ENCODE measurements around the gene ANKRD13D. TPM values are rescaled to one million over a fixed set of nuclear protein-coding genes. Genes with fewer than 3 reads are reported as not detected.

The ANKRD13D gene
- polyA plus RNA-seq, 1 experiment, result 14.4 TPM

DNA sequence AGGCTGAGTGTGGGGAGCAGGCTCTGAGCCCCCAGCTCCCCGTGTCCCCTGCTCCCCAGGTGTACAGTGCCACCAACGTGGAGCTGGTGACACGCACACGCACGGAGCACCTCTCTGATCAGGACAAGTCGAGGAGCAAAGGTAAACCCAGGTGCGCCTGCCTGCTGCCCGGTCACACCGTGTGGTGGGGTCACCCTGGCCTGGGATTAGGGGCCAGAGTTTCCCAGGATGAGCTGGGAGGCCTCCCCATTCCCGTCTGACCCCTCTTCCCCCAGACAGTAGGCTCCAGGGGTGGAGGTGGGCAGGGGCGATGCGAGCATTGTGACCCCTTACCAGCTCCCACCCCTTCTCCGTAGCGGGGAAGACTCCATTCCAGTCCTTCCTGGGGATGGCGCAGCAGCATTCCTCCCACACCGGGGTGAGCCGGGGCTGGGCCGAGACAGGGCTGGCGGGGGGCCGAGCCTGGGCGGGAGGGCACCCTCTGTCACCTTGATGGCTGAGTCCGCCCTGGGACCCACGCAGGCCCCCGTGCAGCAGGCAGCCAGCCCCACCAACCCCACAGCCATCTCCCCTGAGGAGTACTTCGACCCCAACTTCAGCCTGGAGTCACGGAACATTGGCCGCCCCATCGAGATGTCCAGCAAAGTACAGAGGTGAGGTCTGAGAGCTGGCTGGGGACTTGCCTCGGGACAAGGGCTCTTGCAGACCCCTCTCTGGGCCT is 10.5 kb downstream of the ANKRD13D start:
- H3K9me3 ChIP-seq (ENCODE audit: control insufficient read depth, insufficient read depth, low read length), result peaks cover 8% of the 10 kb centered on the region
- H3K27me3 ChIP-seq (ENCODE audit: control insufficient read depth, insufficient read depth, low read length), result no peaks in the 10 kb centered on the region
- H3K27ac ChIP-seq (ENCODE audit: low read depth, low read length), result no peak overlapping the region
- CTCF ChIA-PET, result interaction anchor here (1.0 kb wide), 1 partner anchor 11 kb away, joined by 3 read pairs; the partner anchor contains the start of gene ANKRD13D
- DNase-seq (ENCODE audit: low read depth, low spot score), result no peak
- POLR2A ChIA-PET, result no interaction called here
- TF ChIP-seq, protein P1, sequence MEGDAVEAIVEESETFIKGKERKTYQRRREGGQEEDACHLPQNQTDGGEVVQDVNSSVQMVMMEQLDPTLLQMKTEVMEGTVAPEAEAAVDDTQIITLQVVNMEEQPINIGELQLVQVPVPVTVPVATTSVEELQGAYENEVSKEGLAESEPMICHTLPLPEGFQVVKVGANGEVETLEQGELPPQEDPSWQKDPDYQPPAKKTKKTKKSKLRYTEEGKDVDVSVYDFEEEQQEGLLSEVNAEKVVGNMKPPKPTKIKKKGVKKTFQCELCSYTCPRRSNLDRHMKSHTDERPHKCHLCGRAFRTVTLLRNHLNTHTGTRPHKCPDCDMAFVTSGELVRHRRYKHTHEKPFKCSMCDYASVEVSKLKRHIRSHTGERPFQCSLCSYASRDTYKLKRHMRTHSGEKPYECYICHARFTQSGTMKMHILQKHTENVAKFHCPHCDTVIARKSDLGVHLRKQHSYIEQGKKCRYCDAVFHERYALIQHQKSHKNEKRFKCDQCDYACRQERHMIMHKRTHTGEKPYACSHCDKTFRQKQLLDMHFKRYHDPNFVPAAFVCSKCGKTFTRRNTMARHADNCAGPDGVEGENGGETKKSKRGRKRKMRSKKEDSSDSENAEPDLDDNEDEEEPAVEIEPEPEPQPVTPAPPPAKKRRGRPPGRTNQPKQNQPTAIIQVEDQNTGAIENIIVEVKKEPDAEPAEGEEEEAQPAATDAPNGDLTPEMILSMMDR (IDR thresholded peaks at IDR 0.05; ENCODE audit: low read depth, low read length), result no peak
- H3K4me3 ChIP-seq (ENCODE audit: low read depth, low read length), result no peak overlapping the region

DNA sequence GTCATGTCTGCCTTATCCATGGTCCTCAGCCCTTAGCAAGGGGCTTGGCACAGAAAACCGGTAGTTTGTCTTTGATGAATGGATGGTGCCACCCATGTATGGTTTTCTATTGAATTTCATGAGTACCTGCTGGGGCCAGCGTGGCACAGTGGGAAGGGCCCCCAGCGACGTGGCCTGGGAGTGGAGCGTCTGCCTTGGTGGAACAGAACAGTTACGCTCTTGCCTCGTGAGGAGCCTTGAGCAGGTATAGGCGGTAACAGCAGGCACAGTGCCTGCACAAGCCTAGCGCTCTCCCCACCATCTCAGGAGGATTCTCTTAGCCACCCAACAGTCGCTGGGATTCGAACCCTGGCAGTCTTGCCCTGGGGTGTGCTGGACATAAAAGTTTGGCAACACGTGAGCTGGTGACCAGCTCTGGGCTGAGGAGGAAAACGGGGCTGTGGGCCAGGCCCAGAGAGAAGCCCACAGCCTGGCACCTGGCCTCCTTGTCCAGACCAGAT is 11.2 kb downstream of the ANKRD13D start:
- TF ChIP-seq, protein P1 (IDR thresholded peaks at IDR 0.05; ENCODE audit: low read depth, low read length), result no peak
- H3K27ac ChIP-seq (ENCODE audit: low read depth, low read length), result no peak overlapping the region
- ChIA-PET CTCF (interaction anchor here (1.5 kb wide), 1 partner anchor 17 kb away, joined by 3 read pairs; no protein-coding TSS in a partner anchor), POLR2A (no interaction called here)
- H3K9me3 ChIP-seq (ENCODE audit: control insufficient read depth, insufficient read depth, low read length), result peaks cover 3% of the 10 kb centered on the region
- no peak for DNase-seq (ENCODE audit: low read depth, low spot score)
- H3K4me3 ChIP-seq (ENCODE audit: low read depth, low read length), result no peak overlapping the region
- no peaks in the 10 kb centered on the region for H3K27me3 ChIP-seq (ENCODE audit: control insufficient read depth, insufficient read depth, low read length)

GRCh38 chr11:67300756-67301312 is 11.7 kb downstream of the ANKRD13D start:
- ChIA-PET CTCF (interaction anchor here (1.5 kb wide), 1 partner anchor 17 kb away, joined by 3 read pairs; no protein-coding TSS in a partner anchor), POLR2A (no interaction called here)
- Histone ChIP-seq H3K27ac (ENCODE audit: low read depth, low read length) (no peak overlapping the region), H3K27me3 (ENCODE audit: control insufficient read depth, insufficient read depth, low read length) (no peaks in the 10 kb centered on the region), H3K4me3 (ENCODE audit: low read depth, low read length) (no peak overlapping the region), H3K9me3 (ENCODE audit: control insufficient read depth, insufficient read depth, low read length) (no peaks in the 10 kb centered on the region; the same call in 1 of the 2 replicates)
- no peak for DNase-seq (ENCODE audit: low read depth, low spot score)
- TF ChIP-seq, protein P1 (IDR thresholded peaks at IDR 0.05; ENCODE audit: low read depth, low read length), result no peak

DNA sequence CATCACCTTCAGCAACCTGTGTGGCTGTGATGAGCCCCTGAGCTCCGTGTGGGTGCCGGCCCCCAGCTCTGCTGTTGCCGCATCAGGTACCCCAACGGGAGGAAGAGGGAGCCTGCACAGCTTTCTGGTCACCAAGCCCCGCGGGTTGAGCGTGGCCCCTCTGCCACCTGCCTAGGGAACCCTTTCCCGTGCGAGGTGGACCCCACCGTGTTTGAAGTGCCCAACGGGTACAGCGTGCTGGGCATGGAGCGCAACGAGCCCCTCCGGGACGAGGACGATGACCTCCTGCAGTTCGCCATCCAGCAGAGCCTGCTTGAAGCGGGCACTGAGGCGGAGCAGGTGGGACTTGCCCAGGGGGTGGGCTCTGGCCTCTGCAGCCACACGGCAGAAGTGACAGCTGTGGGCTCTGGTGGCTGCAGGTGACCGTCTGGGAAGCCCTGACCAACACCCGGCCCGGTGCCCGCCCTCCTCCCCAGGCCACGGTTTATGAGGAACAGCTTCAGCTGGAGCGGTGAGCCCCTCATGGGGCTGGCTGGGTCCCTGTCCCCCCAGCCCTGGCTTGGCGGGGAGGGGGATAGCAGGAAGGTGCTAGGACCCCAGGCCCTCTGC is 12.3 kb downstream of the ANKRD13D start:
- CTCF ChIA-PET, result interaction anchor here (0.8 to 2.0 kb wide), 3 partner anchors 16 to 80 kb away, joined by 3 to 7 read pairs (median 3); no protein-coding TSS in a partner anchor
- H3K9me3 ChIP-seq (ENCODE audit: control insufficient read depth, insufficient read depth, low read length), result no peaks in the 10 kb centered on the region; the same call in 1 of the 2 replicates
- no peak overlapping the region for H3K4me3 ChIP-seq (ENCODE audit: low read depth, low read length)
- TF ChIP-seq, protein P1 (IDR thresholded peaks at IDR 0.05; ENCODE audit: low read depth, low read length), result no peak
- POLR2A ChIA-PET, result interaction anchor here (0.6 to 2.1 kb wide), 2 partner anchors 13 to 16 kb away, joined by 4 to 13 read pairs; partner anchors contain the start of gene ANKRD13D
- H3K27ac ChIP-seq (ENCODE audit: low read depth, low read length), result no peak overlapping the region
- H3K27me3 ChIP-seq (ENCODE audit: control insufficient read depth, insufficient read depth, low read length), result no peaks in the 10 kb centered on the region
- no peak for DNase-seq (ENCODE audit: low read depth, low spot score)

All from AG04450 (cell line).